HEK293 (cell line): ENCODE data around the gene PPFIA3.
A peak's percentile ranks its signal among the peaks of the same experiment; 100 is the strongest.

Source experiments
- CTCF ChIA-PET: fragments of 350-600 bp; formaldehyde crosslinking; extraction: SDS; loops from one replicate; lab custom pipeline; 2021; ENCODE audit warnings: antibody characterized with exemption; lab: Yijun Ruan, JAX
- POLR2A ChIA-PET: fragments of 300-600 bp; formaldehyde crosslinking; extraction: SDS; loops from one replicate; lab custom pipeline; 2020; ENCODE audit warnings: antibody characterized with exemption, inconsistent platforms; lab: Yijun Ruan, JAX
- H3K27ac ChIP-seq: fragments of 200-500 bp; sonication (Bioruptor generic); 2 replicates; pipeline ENCODE4 v1.5.1; 2014; ENCODE audit warnings: low read depth, low read length, control low read depth, inconsistent platforms; ENCODE audit errors: extremely low read depth
- H3K36me3 ChIP-seq, 2 experiments: fragments of 200-500 bp in 1 of 2; sonication (Bioruptor generic) in 1 of 2; 1 replicate in 1 of 2; 2 replicates in 1 of 2; pipeline ENCODE4 v1.5.1; 2014 to 2017; ENCODE audit warnings: inconsistent platforms in 2 of 2, low read length in 2 of 2; ENCODE audit not compliant: control insufficient read depth in 2 of 2, insufficient read depth in 1 of 2
- H3K4me1 ChIP-seq: fragments of 200-500 bp; sonication (Bioruptor generic); 2 replicates; pipeline ENCODE4 v1.5.1; 2014; ENCODE audit warnings: mild to moderate bottlenecking, low read length, inconsistent platforms; ENCODE audit not compliant: control insufficient read depth, insufficient read depth
- H3K4me3 ChIP-seq: 2 replicates; pipeline ENCODE4 v1.5.1; 2011; ENCODE audit warnings: low read depth, mild to moderate bottlenecking, control low read depth, low read length, moderate library complexity
- H3K9me3 ChIP-seq: fragments of 200-500 bp; sonication (Bioruptor generic); 2 replicates; pipeline ENCODE4 v1.5.1; 2014; ENCODE audit warnings: low read depth, low read length, inconsistent platforms; ENCODE audit not compliant: control insufficient read depth, insufficient read depth
- GLI4 ChIP-seq: fragments of 450-650 bp; formaldehyde crosslinking; IDR thresholded peaks from 2 replicates; pipeline ENCODE4 v1.5.1; 2016; ENCODE audit warnings: missing biosample characterization, missing genetic modification characterization
- PBX3 ChIP-seq: sonication (generic); formaldehyde crosslinking; IDR thresholded peaks from 2 replicates; pipeline ENCODE4 v1.8.1; 2022; ENCODE audit warnings: mild to moderate bottlenecking, moderate library complexity, missing genetic modification reagents
- ZBTB10 ChIP-seq: fragments of 450-650 bp; formaldehyde crosslinking; IDR thresholded peaks from 2 replicates; pipeline ENCODE4 v1.5.1; 2016; ENCODE audit warnings: missing biosample characterization, missing genetic modification characterization
- ZNF121 ChIP-seq: fragments of 450-650 bp; formaldehyde crosslinking; IDR thresholded peaks from 2 replicates; pipeline ENCODE4 v1.5.1; 2016; ENCODE audit warnings: missing biosample characterization, missing genetic modification characterization
- ZNF2 ChIP-seq: fragments of 450-650 bp; formaldehyde crosslinking; IDR thresholded peaks from 2 replicates; pipeline ENCODE4 v1.5.1; 2016; ENCODE audit warnings: missing biosample characterization, missing genetic modification characterization
- ZNF274 ChIP-seq, 2 experiments: fragments of 200-500 bp in 1 of 2; fragments of 450-650 bp in 1 of 2; sonication (Bioruptor generic) in 1 of 2; formaldehyde crosslinking in 1 of 2; IDR thresholded peaks; 2 replicates each; pipeline versions ENCODE4 v1.5.1 to v1.6.1; 2014 to 2016; ENCODE audit warnings: borderline replicate concordance in 1 of 2, inconsistent platforms in 1 of 2, low read length in 1 of 2, missing biosample characterization in 1 of 2, missing genetic modification characterization in 1 of 2
- ZNF350 ChIP-seq: fragments of 450-650 bp; formaldehyde crosslinking; IDR thresholded peaks from 2 replicates; pipeline ENCODE4 v1.5.0; 2017; ENCODE audit warnings: missing biosample characterization, mild to moderate bottlenecking, missing genetic modification characterization
- ZNF394 ChIP-seq: fragments of 450-650 bp; formaldehyde crosslinking; IDR thresholded peaks from 2 replicates; pipeline ENCODE4 v1.5.1; 2016; ENCODE audit warnings: missing biosample characterization, missing genetic modification characterization, mild to moderate bottlenecking, moderate library complexity, borderline replicate concordance
- ZNF423 ChIP-seq: fragments of 450-650 bp; formaldehyde crosslinking; IDR thresholded peaks from 2 replicates; pipeline ENCODE4 v1.5.1; 2016; ENCODE audit warnings: missing biosample characterization, missing genetic modification characterization
- ZNF48 ChIP-seq: fragments of 450-650 bp; formaldehyde crosslinking; IDR thresholded peaks from 2 replicates; pipeline ENCODE4 v1.5.1; 2016; ENCODE audit warnings: missing biosample characterization, missing genetic modification characterization
- ZNF561 ChIP-seq: fragments of 450-650 bp; IDR thresholded peaks from 2 replicates; pipeline ENCODE4 v1.5.1; 2018; ENCODE audit warnings: missing biosample characterization, missing genetic modification characterization, borderline replicate concordance
- ZNF600 ChIP-seq: fragments of 450-650 bp; formaldehyde crosslinking; IDR thresholded peaks from 2 replicates; pipeline ENCODE4 v1.5.1; 2016; ENCODE audit warnings: missing biosample characterization, missing genetic modification characterization
- ZNF626 ChIP-seq: fragments of 450-650 bp; sonication (Bioruptor Pico); formaldehyde crosslinking; IDR thresholded peaks from 2 replicates; pipeline ENCODE4 v1.5.1; 2018; ENCODE audit warnings: missing biosample characterization, missing genetic modification characterization, inconsistent platforms
- ZNF76 ChIP-seq: fragments of 450-650 bp; formaldehyde crosslinking; IDR thresholded peaks from 2 replicates; pipeline ENCODE4; 2016; ENCODE audit warnings: low read depth, missing biosample characterization, missing genetic modification characterization, borderline replicate concordance
- TF ChIP-seq, protein P1 (sequence below): fragments of 450-650 bp; formaldehyde crosslinking; IDR thresholded peaks from 2 replicates; pipeline ENCODE4 v1.5.1; 2017; ENCODE audit warnings: missing biosample characterization, missing genetic modification characterization
- TF ChIP-seq, protein P2 (sequence below): fragments of 450-650 bp; formaldehyde crosslinking; IDR thresholded peaks from 2 replicates; pipeline ENCODE4 v1.5.1; 2016; ENCODE audit warnings: missing biosample characterization, missing genetic modification characterization, borderline replicate concordance

PPFIA3 gene

GRCh38 chr19:49157445-49158224 lies 38.3 kb downstream of the PPFIA3 start, which contains the start of gene TRPM4 (continued):
- TF ChIP-seq, protein P1, sequence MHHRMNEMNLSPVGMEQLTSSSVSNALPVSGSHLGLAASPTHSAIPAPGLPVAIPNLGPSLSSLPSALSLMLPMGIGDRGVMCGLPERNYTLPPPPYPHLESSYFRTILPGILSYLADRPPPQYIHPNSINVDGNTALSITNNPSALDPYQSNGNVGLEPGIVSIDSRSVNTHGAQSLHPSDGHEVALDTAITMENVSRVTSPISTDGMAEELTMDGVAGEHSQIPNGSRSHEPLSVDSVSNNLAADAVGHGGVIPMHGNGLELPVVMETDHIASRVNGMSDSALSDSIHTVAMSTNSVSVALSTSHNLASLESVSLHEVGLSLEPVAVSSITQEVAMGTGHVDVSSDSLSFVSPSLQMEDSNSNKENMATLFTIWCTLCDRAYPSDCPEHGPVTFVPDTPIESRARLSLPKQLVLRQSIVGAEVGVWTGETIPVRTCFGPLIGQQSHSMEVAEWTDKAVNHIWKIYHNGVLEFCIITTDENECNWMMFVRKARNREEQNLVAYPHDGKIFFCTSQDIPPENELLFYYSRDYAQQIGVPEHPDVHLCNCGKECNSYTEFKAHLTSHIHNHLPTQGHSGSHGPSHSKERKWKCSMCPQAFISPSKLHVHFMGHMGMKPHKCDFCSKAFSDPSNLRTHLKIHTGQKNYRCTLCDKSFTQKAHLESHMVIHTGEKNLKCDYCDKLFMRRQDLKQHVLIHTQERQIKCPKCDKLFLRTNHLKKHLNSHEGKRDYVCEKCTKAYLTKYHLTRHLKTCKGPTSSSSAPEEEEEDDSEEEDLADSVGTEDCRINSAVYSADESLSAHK (tag by site-specific recombination) = no peak
- 0 out of 2 replicates have a peak, but pooled peaks have one; percentile 20 for TF ChIP-seq GLI4
- 0 out of 2 replicates have a peak, but pooled peaks have one; percentile 48 for TF ChIP-seq PBX3 (CRISPR knock-in tag)
- TF ChIP-seq ZNF2 (tag by site-specific recombination) = 0 out of 2 replicates have a peak, but pooled peaks have one; percentile 52

GRCh38 chr19:49160450-49161189 lies 41.3 kb downstream of the PPFIA3 start:
- ChIA-PET CTCF (interaction anchor here (0.6 to 2.1 kb wide), 7 partner anchors 15 to 167 kb away, joined by 3 to 13 read pairs (median 4); partner anchors contain the start of gene RUVBL2), POLR2A (interaction anchor here (0.6 to 1.5 kb wide), 3 partner anchors 11 to 26 kb away, joined by 4 to 7 read pairs (median 4); no protein-coding TSS in a partner anchor)
- no peak overlapping the region for H3K4me3 ChIP-seq

DNA sequence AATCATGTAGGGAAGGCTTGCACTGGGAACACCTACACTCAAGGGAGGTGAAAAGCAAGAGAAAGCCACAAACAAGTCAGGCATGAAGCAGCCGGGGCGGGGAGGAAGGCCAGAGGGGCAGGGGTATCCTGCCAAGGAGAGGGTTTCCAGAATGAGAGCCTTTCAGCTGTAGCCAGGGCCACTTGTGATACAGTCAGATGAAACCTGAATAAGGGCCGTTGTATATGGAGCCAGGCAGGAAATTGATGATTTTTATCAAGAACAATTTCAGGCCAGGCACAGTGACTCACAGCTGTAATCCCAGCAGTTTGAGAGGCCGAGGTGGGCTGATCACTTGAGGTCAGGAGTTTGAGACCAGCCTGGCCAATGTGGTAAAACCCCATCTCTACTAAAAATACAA lies 42.6 kb downstream of the PPFIA3 start:
- Histone ChIP-seq H3K4me3 (no peak overlapping the region), H3K36me3 (no peaks in the 10 kb centered on the region), H3K4me1 (peaks cover 7% of the 10 kb centered on the region), H3K27ac (no peak overlapping the region), H3K9me3 (no peaks in the 10 kb centered on the region)
- ChIA-PET CTCF (interaction anchor here (0.6 to 2.1 kb wide), 7 partner anchors 13 to 319 kb away, joined by 3 to 8 read pairs (median 4); partner anchors contain the start of gene RUVBL2), POLR2A (interaction anchor here (1.2 kb wide), 1 partner anchor 11 kb away, joined by 3 read pairs; no protein-coding TSS in a partner anchor)
- TF ChIP-seq ZNF600 (no peak), ZNF121 (no peak), ZNF350 (tag by site-specific recombination) (no peak), ZNF423 (tag by site-specific recombination) (no peak), ZNF561 (tag by site-specific recombination) (no peak), ZNF48 (tag by site-specific recombination) (no peak), ZNF394 (no peak), ZNF274 (IDR thresholded peaks at IDR 0.05; ENCODE audit: low read length) (no peak), ZNF274 (tag by site-specific recombination; IDR thresholded peaks at IDR 0.05; ENCODE audit: borderline replicate concordance) (no peak), ZNF76 (tag by site-specific recombination) (no peak)
- TF ChIP-seq, protein P2, sequence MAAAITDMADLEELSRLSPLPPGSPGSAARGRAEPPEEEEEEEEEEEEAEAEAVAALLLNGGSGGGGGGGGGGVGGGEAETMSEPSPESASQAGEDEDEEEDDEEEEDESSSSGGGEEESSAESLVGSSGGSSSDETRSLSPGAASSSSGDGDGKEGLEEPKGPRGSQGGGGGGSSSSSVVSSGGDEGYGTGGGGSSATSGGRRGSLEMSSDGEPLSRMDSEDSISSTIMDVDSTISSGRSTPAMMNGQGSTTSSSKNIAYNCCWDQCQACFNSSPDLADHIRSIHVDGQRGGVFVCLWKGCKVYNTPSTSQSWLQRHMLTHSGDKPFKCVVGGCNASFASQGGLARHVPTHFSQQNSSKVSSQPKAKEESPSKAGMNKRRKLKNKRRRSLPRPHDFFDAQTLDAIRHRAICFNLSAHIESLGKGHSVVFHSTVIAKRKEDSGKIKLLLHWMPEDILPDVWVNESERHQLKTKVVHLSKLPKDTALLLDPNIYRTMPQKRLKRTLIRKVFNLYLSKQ (tag by site-specific recombination) = no peak

More at GRCh38 chr19:49160450-49161189, 41.3 kb downstream of the PPFIA3 start:
- no peaks in the 10 kb centered on the region for H3K36me3 ChIP-seq
- TF ChIP-seq ZBTB10 (tag by site-specific recombination) = 0 out of 2 replicates have a peak, but pooled peaks have one; percentile 23
- TF ChIP-seq ZNF626 (tag by site-specific recombination) = no peak
- H3K4me1 ChIP-seq = peaks cover 7% of the 10 kb centered on the region
- no peaks in the 10 kb centered on the region for H3K9me3 ChIP-seq
- H3K27ac ChIP-seq = no peak overlapping the region
